Ectodermal cell (in vitro differentiated cells): ENCODE measurements around the gene PI4KB.
A peak's percentile ranks its signal among the peaks of the same experiment; 100 is the strongest.

Experiments used
- H3K27ac ChIP-seq: 2 replicates; pipeline ENCODE4 v1.7.0; 2013; ENCODE audit warnings: mild to moderate bottlenecking, low read depth, low read length; ENCODE audit not compliant: insufficient read depth, poor library complexity, severe bottlenecking
- H3K27me3 ChIP-seq: 2 replicates; pipeline ENCODE4 v1.7.0; 2013; ENCODE audit warnings: mild to moderate bottlenecking, low read length; ENCODE audit not compliant: insufficient read depth, control insufficient read depth, poor library complexity, severe bottlenecking
- H3K36me3 ChIP-seq: one replicate; pipeline ENCODE4 v1.7.0; 2013; ENCODE audit warnings: low read length; ENCODE audit not compliant: control insufficient read depth, insufficient read depth
- H3K4me1 ChIP-seq: one replicate; pipeline ENCODE4 v1.7.0; 2013; ENCODE audit warnings: low read length; ENCODE audit not compliant: control insufficient read depth, insufficient read depth
- H3K4me3 ChIP-seq: 2 replicates; pipeline ENCODE4 v1.7.0; 2013; ENCODE audit warnings: low read depth, low read length, control low read depth; ENCODE audit not compliant: insufficient read depth
- H3K9me3 ChIP-seq: 2 replicates; pipeline ENCODE4 v1.7.0; 2013; ENCODE audit warnings: mild to moderate bottlenecking, low read length, moderate library complexity; ENCODE audit not compliant: control insufficient read depth
- WGBS, 2 experiments: methylation state at CpG; one replicate each; pipeline ENCODE4 v1.1.7; 2013; ENCODE audit warnings: missing lambda C conversion rate in 2 of 2; 5-methylcytosine and 5-hydroxymethylcytosine counted together

PI4KB gene

GRCh38 chr1:151326619-151327222, 495 bp downstream of the PI4KB start:
- peaks cover 8% of the 10 kb centered on the region for H3K36me3 ChIP-seq
- H3K9me3 ChIP-seq: no peaks in the 10 kb centered on the region
- no peaks in the 10 kb centered on the region for H3K27me3 ChIP-seq
- peaks cover 11% of the 10 kb centered on the region for H3K4me1 ChIP-seq
- WGBS, 2 experiments: 6 to 9% methylated on average over 9 to 12 of the region's 12 CpGs
- H3K4me3 ChIP-seq: peak overlapping the region; percentile 66
- H3K27ac ChIP-seq: no peak overlapping the region

DNA sequence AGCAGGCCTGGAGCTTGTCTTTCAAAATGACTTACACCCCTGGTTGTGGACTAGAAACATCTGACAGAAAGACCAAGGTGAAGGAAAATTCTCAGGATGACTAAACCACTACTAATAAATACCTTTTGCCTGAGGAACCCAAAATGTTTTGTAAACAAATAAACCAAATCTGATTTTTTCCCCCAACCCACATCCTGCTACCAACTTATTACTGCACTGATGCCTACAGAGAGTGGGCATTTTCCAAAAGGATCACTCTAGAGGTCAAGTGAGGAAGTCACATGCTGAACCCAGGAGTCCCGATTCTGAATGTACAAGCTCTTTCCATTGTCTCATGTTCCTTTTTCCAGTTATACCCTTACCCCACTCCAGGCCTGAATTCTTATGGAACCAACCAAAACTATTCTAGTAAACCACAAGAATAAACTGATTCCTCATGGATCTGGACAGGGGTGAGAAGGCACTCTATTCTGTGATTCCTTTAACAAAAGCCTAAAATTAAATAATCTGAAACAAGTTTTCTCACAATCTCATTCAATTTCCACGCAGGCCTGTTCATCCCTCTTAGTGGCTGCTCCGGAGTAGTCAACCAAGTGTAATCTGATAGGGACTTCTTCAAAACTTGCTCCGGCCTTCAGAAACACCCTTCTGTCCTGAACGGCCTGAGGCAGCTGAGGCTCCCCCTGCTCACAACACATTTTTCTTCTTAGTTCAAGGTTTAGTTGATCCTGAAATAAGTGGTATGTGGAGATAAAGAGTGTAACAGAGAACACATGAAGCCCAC, 1.4 kb downstream of the PI4KB start:
- no peak overlapping the region for H3K27ac ChIP-seq
- H3K36me3 ChIP-seq: peaks cover 8% of the 10 kb centered on the region
- no peaks in the 10 kb centered on the region for H3K27me3 ChIP-seq
- no peak overlapping the region for H3K4me3 ChIP-seq
- no peaks in the 10 kb centered on the region for H3K9me3 ChIP-seq
- peaks cover 11% of the 10 kb centered on the region for H3K4me1 ChIP-seq
- WGBS, 2 experiments: 79 to 83% methylated on average over 4 to 5 of the region's 5 CpGs

DNA sequence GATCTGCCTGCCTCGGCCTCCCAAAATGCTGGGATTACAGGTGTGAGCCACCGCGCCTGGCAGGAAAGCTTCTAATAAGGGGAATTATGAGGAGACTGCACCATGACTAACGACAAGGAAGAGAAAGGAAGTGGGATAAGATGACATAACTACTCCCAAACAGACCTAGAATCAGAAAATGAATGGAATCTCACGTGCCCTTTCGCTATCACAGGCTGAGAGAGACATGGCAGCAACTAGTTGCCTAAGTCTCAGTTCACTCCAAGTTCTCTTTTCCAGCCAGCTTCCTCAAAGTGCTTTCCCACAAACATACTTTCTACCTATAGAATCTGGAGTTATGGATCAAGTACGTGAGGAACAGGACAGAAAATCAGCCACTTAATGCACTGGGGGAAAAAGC, 2.0 kb downstream of the PI4KB start:
- H3K4me1 ChIP-seq: peaks cover 11% of the 10 kb centered on the region
- peaks cover 8% of the 10 kb centered on the region for H3K36me3 ChIP-seq
- WGBS, 2 experiments: 94 to 95% methylated on average over 7 of the region's 7 CpGs
- H3K27me3 ChIP-seq: no peaks in the 10 kb centered on the region
- no peaks in the 10 kb centered on the region for H3K9me3 ChIP-seq
- H3K27ac ChIP-seq: no peak overlapping the region
- H3K4me3 ChIP-seq: no peak overlapping the region

DNA sequence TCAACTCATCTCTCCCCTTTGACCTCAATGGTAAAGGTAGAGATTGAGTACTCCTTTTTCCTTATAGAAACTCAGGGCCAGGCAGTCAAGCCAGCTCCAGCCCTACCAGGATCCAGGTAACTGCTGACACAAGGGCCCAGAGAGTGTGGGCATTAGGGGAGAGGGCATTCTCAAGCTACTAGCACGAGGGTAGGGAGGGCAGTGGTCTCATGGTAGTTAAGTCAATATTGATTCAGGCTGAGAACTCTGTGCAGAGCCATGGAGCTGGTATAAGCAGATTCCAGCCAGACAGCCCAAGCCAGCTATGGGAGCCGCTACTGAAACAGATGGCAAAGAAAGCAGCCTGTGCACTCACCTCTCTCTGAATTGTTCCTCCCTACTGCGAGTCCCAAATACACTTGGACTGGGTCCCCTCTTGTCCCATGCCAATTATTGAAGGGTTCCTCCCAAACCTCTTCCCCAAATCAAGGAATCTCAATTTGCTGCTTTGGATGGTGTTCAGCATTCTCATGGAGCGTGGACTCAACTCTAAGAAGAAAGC, 2.8 kb downstream of the PI4KB start:
- Histone ChIP-seq H3K4me1 (peaks cover 11% of the 10 kb centered on the region), H3K4me3 (no peak overlapping the region), H3K9me3 (no peaks in the 10 kb centered on the region), H3K36me3 (peaks cover 8% of the 10 kb centered on the region), H3K27ac (no peak overlapping the region), H3K27me3 (no peaks in the 10 kb centered on the region)
- WGBS, 2 experiments: 93 to 95% methylated on average over 4 of the region's 4 CpGs

DNA sequence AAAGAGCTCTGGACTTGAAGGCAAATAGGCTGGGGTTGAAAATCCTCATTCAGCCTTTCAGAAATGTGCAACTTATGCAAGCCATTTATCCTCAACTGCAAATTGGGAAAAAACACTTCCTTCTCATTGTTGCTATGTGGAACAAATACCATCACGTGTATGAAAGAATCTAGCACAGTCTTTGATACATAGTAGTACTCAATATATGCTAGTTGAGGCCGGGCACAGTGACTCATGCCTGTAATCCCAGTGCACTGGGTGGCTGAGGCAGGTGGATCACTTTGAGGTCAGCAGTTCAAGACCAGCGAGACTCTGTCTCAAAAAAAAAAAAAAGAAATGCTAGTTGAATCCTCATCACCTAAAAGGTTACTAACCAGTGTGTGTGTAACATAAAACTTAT, 8.2 kb downstream of the PI4KB start:
- H3K4me3 ChIP-seq: no peak overlapping the region
- WGBS, 2 experiments: 93 to 97% methylated on average over 2 to 3 of the region's 3 CpGs
- no peaks in the 10 kb centered on the region for H3K9me3 ChIP-seq
- H3K27me3 ChIP-seq: no peaks in the 10 kb centered on the region
- H3K36me3 ChIP-seq: peaks cover 1% of the 10 kb centered on the region
- no peaks in the 10 kb centered on the region for H3K4me1 ChIP-seq
- H3K27ac ChIP-seq: no peak overlapping the region

GRCh38 chr1:151315565-151316235, 11.5 kb downstream of the PI4KB start:
- no peak overlapping the region for H3K4me3 ChIP-seq
- H3K27me3 ChIP-seq: no peaks in the 10 kb centered on the region
- no peaks in the 10 kb centered on the region for H3K36me3 ChIP-seq
- WGBS, 2 experiments: 95% methylated on average over 17 of the region's 17 CpGs
- no peaks in the 10 kb centered on the region for H3K9me3 ChIP-seq
- H3K4me1 ChIP-seq: peaks cover under 1% of the 10 kb centered on the region
- H3K27ac ChIP-seq: no peak overlapping the region

DNA sequence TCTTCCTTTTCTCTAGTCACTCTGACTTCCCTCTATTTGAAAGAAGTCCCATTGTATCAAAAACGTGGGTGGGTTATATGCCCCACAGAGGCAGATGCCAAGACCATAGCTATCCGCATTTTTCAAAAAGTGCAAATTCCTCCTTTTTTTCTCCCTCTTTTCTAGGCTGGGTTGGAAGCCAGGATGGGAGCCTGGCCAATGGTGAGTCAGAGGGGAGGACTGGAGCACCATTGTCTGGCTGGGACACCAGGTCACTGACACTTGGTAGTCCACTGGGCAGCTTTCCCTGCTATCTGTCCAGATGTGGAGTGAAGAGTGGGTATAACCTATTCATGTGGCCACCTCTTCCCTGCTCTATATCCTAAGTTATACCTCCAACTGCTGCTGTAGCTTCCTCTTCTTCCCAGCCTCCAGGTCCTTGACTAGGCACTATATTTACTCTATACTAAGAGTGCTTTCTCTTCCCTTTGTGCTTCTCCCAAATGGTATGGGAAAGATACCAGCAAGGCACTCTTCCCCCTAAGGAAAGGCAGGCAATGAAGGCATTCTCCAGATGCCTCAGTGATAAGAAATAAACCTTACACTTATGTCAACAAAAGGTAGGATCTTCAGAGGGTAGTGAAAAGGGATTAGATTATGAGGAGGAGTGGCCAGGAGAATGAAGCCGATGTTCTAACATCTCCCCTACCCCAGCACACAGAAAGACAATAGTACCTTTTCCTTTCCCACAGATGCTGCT, 12.9 kb downstream of the PI4KB start:
- H3K4me1 ChIP-seq: peaks cover 13% of the 10 kb centered on the region
- H3K27me3 ChIP-seq: no peaks in the 10 kb centered on the region
- H3K27ac ChIP-seq: no peak overlapping the region
- H3K4me3 ChIP-seq: no peak overlapping the region
- WGBS, 2 experiments: 78 to 95% methylated on average over 2 to 3 of the region's 3 CpGs
- no peaks in the 10 kb centered on the region for H3K9me3 ChIP-seq
- H3K36me3 ChIP-seq: no peaks in the 10 kb centered on the region

DNA sequence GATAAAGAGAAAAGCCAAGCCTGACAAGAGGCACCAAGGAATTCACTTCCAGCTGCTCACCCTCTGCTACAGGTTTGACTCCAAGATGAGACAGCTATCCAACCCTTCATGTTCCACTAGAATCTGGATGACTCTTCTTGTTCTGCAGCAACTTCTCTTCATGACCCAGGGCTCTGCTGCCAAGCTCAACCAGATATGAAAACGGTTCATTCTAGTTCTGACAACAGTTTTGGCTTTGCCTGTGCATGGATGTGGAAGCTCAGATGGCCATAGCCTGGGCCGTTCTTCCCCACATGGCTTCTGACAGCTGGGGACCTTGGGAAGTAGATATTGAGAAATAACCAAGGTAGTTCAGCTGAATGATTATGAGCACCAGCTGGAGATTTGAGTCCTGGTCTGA, 13.7 kb downstream of the PI4KB start:
- WGBS, 2 experiments: 91 to 97% methylated on average over 2 of the region's 2 CpGs
- Histone ChIP-seq H3K27me3 (no peaks in the 10 kb centered on the region), H3K4me3 (no peak overlapping the region), H3K9me3 (no peaks in the 10 kb centered on the region), H3K36me3 (no peaks in the 10 kb centered on the region), H3K4me1 (peaks cover 18% of the 10 kb centered on the region), H3K27ac (no peak overlapping the region)

DNA sequence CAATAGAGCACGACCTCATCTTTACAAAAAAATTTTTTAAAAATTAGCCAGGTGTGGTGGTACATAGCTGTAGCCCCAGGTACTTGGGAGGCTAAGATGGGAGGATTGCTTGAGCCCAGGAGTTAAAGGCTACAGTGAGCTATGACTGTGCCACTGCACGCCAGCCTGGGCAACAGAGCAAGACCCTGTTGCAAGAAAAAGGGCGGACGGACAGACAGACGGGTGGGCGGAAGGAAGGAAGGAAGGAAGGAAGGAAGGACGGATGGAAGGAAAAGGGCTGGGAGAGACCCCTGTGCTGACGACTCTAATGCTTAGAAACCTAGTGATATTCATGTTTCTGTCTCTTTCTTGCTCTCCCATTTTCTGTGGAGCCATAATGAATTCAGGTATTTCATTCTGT, 14.4 kb downstream of the PI4KB start:
- no peaks in the 10 kb centered on the region for H3K27me3 ChIP-seq
- peaks cover 6% of the 10 kb centered on the region for H3K36me3 ChIP-seq
- peaks cover 20% of the 10 kb centered on the region for H3K4me1 ChIP-seq
- no peak overlapping the region for H3K4me3 ChIP-seq
- no peak overlapping the region for H3K27ac ChIP-seq
- no peaks in the 10 kb centered on the region for H3K9me3 ChIP-seq
- WGBS, 2 experiments: 92 to 95% methylated on average over 8 of the region's 8 CpGs
